ENCODE results near the gene ARHGEF10L.

GRCh38 chr1:17633654-17634053 lies 94.2 kb downstream of the ARHGEF10L start:
- TF ChIP-seq, protein P1, sequence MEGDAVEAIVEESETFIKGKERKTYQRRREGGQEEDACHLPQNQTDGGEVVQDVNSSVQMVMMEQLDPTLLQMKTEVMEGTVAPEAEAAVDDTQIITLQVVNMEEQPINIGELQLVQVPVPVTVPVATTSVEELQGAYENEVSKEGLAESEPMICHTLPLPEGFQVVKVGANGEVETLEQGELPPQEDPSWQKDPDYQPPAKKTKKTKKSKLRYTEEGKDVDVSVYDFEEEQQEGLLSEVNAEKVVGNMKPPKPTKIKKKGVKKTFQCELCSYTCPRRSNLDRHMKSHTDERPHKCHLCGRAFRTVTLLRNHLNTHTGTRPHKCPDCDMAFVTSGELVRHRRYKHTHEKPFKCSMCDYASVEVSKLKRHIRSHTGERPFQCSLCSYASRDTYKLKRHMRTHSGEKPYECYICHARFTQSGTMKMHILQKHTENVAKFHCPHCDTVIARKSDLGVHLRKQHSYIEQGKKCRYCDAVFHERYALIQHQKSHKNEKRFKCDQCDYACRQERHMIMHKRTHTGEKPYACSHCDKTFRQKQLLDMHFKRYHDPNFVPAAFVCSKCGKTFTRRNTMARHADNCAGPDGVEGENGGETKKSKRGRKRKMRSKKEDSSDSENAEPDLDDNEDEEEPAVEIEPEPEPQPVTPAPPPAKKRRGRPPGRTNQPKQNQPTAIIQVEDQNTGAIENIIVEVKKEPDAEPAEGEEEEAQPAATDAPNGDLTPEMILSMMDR (conservative IDR thresholded peaks at IDR 0.05), result no peak
- TF ChIP-seq ZFX (IDR thresholded peaks at IDR 0.05), result no peak

All from C4-2B (cell line).